Pancreas (tissue), 10 donors: Measurements from ENCODE around the gene WDFY4. TPM values are rescaled to one million over a fixed set of nuclear protein-coding genes. Genes with fewer than 3 reads are reported as not detected.

Experiments used
- ATAC-seq, 4 donors: fragments of 200-7000 bp; cut with Tn5 transposase; one replicate each; pipeline versions ENCODE4 v1.8.0 to v1.9.1; 2020; ENCODE audit warnings: mild to moderate bottlenecking in 4 of 4, moderate library complexity in 4 of 4
- DNase-seq, 6 donors: peaks; one replicate each; pipeline ENCODE4 v3.0.0-alpha.2; 2020
- FAIRE-seq: peaks from 2 replicates; lab custom pipeline; 2012; peaks lifted over from hg19 to GRCh38; lab: Jason Lieb, UNC
- H3K27ac ChIP-seq, 4 donors: fragments of 200-600 bp; sonication (generic); 1 replicate in 3 of 4; 2 replicates in 1 of 4; pipeline versions ENCODE4 v1.5.0 to v1.8.0; 2020
- H3K27me3 ChIP-seq, 4 donors: fragments of 200-600 bp; one replicate each; pipeline ENCODE4 v1.8.0; 2021
- H3K36me3 ChIP-seq, 3 donors: fragments of 200-600 bp; sonication (generic) in 1 of 3; one replicate each; pipeline versions ENCODE4 v1.5.0 to v1.8.0; 2020 to 2021
- H3K4me1 ChIP-seq, 3 donors: fragments of 200-600 bp; one replicate each; pipeline ENCODE4 v1.8.0; 2021
- H3K4me3 ChIP-seq, 4 donors: fragments of 200-600 bp; sonication (generic) in 2 of 4; one replicate each; pipeline versions ENCODE4 v1.5.0 to v1.8.0; 2020 to 2021
- H3K9me3 ChIP-seq, 4 donors: fragments of 200-600 bp; one replicate each; pipeline ENCODE4 v1.8.0; 2021
- CTCF ChIP-seq, 4 donors: fragments of 200-600 bp; sonication (generic) in 3 of 4; IDR thresholded peaks; one replicate each; pipeline versions ENCODE4 v1.5.0 to v1.8.0; 2021; ENCODE audit warnings: antibody characterized with exemption in 4 of 4
- WGBS, 2 donors: extraction: QIAGEN DNeasy Blood & Tissue Kit; methylation state at CpG; one replicate each; pipeline ENCODE4 v1.1.7; 2013; 5-methylcytosine and 5-hydroxymethylcytosine counted together
- intact Hi-C, 3 donors: fragments of 100-400 bp; cut with DNase I; formaldehyde crosslinking; loops; one replicate each; pipeline versions ENCODE4 v1.11.1 to v1.14.2; 2022
- polyA plus RNA-seq, 2 donors: library from polyadenylated mRNA; stranded (reverse); fragments of 200-250 nt; gene quantifications; one replicate each; pipeline ENCODE4 v1.2.3, GENCODE V29; 2013
- total RNA-seq, 6 donors: library from RNA; stranded (reverse); fragmentation: NEBNext Ultra II Directional in 4 of 6; extraction: Animal tissue kit (Norgen Biotek cat#: 25700) in 4 of 6; gene quantifications; one replicate each; pipeline versions ENCODE4 v1.2.1 to v1.2.4, GENCODE V29; 2021 to 2023
- donor health status: healthy with polysubstance abuse.
- donor health status: DM: no; HTN: no; CAD: no; lungs with moderate emphysema.
- donor health status: DM: no; HTN: no; CAD: no.
- donor health status: control.
- donor health status: control.
- donor health status: Bipolar disorder and iron deficiency.
- donor health status: DM: yes; HTN: yes; CAD: no.
- donor health status: DM: no; HTN: no; CAD: no.
- donor health status: DM: no; HTN: no; CAD: no.
- donor health status: DM: yes; HTN: yes; CAD: no.

WDFY4 gene
- total and polyA plus RNA-seq, 8 donors: 0.14 to 8.4 (median 0.72) TPM

GRCh38 chr10:48910548-48910947, 225.9 kb downstream of the WDFY4 start:
- Histone ChIP-seq H3K36me3 (no peaks in the 10 kb centered on the region), H3K27me3 (no peaks in the 10 kb centered on the region), H3K4me1 (no peaks in the 10 kb centered on the region), H3K4me3 (no peak overlapping the region), H3K9me3 (no peaks in the 10 kb centered on the region), H3K27ac (no peak overlapping the region)
- TF ChIP-seq CTCF (IDR thresholded peaks at IDR 0.05): no peak
- FAIRE-seq (no peak), ATAC-seq (no peak), DNase-seq (no peak)
- intact Hi-C loops: no loop called here
- 60 to 70% methylated on average over 5 of the region's 5 CpGs for WGBS, 2 donors

GRCh38 chr10:48913674-48914073, 229.0 kb downstream of the WDFY4 start:
- no peak for TF ChIP-seq CTCF (IDR thresholded peaks at IDR 0.05)
- 72 to 85% methylated on average over 14 of the region's 14 CpGs for WGBS, 2 donors
- no peaks in the 10 kb centered on the region for H3K36me3 ChIP-seq
- no peaks in the 10 kb centered on the region for H3K9me3 ChIP-seq
- no peak for ATAC-seq
- H3K4me3 ChIP-seq: no peak overlapping the region
- H3K27me3 ChIP-seq: no peaks in the 10 kb centered on the region
- no peak for DNase-seq
- no peaks in the 10 kb centered on the region for H3K4me1 ChIP-seq
- FAIRE-seq: no peak
- H3K27ac ChIP-seq: no peak overlapping the region
- intact Hi-C loops: no loop called here

- DNase-seq (no peak), FAIRE-seq (no peak), ATAC-seq (no peak)
- no peaks in the 10 kb centered on the region for H3K36me3 ChIP-seq
- WGBS, 2 donors: 40 to 51% methylated on average over 3 of the region's 3 CpGs
- no peaks in the 10 kb centered on the region for H3K4me1 ChIP-seq
- no peaks in the 10 kb centered on the region for H3K9me3 ChIP-seq
- no peak overlapping the region for H3K27ac ChIP-seq
- no peak for TF ChIP-seq CTCF (IDR thresholded peaks at IDR 0.05)
- intact Hi-C loops: no loop called here
- H3K27me3 ChIP-seq: no peaks in the 10 kb centered on the region
- no peak overlapping the region for H3K4me3 ChIP-seq
These were observed 239.1 kb downstream of the WDFY4 start for GRCh38 chr10:48923748-48924147.

DNA sequence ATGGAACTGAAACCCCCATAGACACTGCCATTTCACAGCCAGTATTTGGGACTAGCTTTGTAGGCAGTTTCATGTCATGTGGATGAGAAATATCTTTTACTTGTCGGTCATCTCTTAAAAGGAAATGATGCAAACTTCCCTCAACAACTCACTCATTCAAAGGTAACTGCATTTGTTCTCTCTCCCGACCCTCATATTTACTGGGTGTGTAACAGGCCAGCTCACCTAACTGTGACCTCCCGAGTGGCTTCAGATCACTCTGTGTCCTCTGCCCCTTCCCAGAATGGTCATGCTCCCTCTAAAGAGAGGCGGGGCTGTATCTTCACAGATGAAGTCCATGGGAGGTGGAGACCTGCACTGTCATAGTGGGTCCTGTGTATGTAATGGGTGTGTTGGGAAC, 240.3 kb downstream of the WDFY4 start:
- no peak overlapping the region for H3K4me3 ChIP-seq
- no peak for FAIRE-seq
- intact Hi-C loops: no loop called here
- no peak for ATAC-seq
- DNase-seq: no peak
- no peaks in the 10 kb centered on the region for H3K36me3 ChIP-seq
- 62 to 81% methylated on average over 4 of the region's 4 CpGs for WGBS, 2 donors
- H3K4me1 ChIP-seq: no peaks in the 10 kb centered on the region
- H3K27ac ChIP-seq: no peak overlapping the region
- H3K27me3 ChIP-seq: no peaks in the 10 kb centered on the region
- no peaks in the 10 kb centered on the region for H3K9me3 ChIP-seq
- no peak for TF ChIP-seq CTCF (IDR thresholded peaks at IDR 0.05)

DNA sequence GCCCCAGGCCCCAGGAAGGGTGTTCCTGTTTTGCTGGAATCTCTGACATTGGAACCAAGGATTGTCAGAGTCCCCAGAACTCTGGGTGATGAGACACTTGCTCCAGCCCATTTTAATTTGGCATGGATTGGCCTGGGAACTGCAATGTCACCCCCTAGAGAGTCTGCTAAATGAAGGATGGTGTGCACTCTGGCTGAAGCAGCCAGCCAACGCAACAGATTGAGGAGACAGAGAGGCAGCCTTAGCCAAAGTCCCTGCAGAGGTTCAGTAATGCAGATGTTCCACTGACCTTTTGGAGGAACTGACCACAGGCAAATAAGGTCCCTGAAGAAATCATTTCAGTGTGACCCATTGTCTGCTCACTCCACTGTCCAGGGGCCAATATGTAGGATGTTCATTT, 241.6 kb downstream of the WDFY4 start:
- 74 to 83% methylated on average over 1 of the region's 1 CpG for WGBS, 2 donors
- Histone ChIP-seq H3K4me1 (no peaks in the 10 kb centered on the region), H3K4me3 (no peak overlapping the region), H3K9me3 (no peaks in the 10 kb centered on the region), H3K36me3 (no peaks in the 10 kb centered on the region), H3K27me3 (no peaks in the 10 kb centered on the region), H3K27ac (no peak overlapping the region)
- DNase-seq (no peak), ATAC-seq (no peak), FAIRE-seq (no peak)
- intact Hi-C loops: no loop called here
- no peak for TF ChIP-seq CTCF (IDR thresholded peaks at IDR 0.05)
